Activated naive CD4-positive, alpha-beta T cell treated with anti-CD3 and anti-CD28 coated beads, Interleukin-2, amount 50 U/mL, for 24 hours (primary cell): ENCODE measurements around the gene SERINC5.

Experiments used
- H3K27ac Mint-ChIP-seq: one replicate; pipeline ENCODE4 v1.8.0; 2021; ENCODE audit warnings: mild to moderate bottlenecking, mixed read lengths
- H3K27me3 Mint-ChIP-seq: one replicate; pipeline ENCODE4 v1.8.0; 2021; ENCODE audit warnings: mixed read lengths
- H3K36me3 Mint-ChIP-seq: one replicate; pipeline ENCODE4 v1.8.0; 2021; ENCODE audit warnings: mixed read lengths
- H3K4me1 Mint-ChIP-seq: one replicate; pipeline ENCODE4 v1.8.0; 2021; ENCODE audit warnings: mixed read lengths
- H3K4me3 Mint-ChIP-seq: one replicate; pipeline ENCODE4 v1.8.0; 2021; ENCODE audit warnings: mild to moderate bottlenecking, mixed read lengths
- H3K9me3 Mint-ChIP-seq: one replicate; pipeline ENCODE4 v1.8.0; 2021; ENCODE audit warnings: mixed read lengths

The SERINC5 gene

GRCh38 chr5:80269991-80270438 is 14.2 kb upstream of the SERINC5 start:
- Mint-ChIP-seq H3K4me1 (peaks cover 57% of the 10 kb centered on the region), H3K27me3 (no peaks in the 10 kb centered on the region), H3K9me3 (no peaks in the 10 kb centered on the region), H3K27ac (peak overlapping the region; percentile 96), H3K4me3 (peak overlapping the region; percentile 64), H3K36me3 (no peaks in the 10 kb centered on the region)

GRCh38 chr5:80268916-80269315 is 13.1 kb upstream of the SERINC5 start:
- peak overlapping the region; percentile 70 for H3K4me3 Mint-ChIP-seq
- peak overlapping the region; percentile 99 for H3K27ac Mint-ChIP-seq
- no peaks in the 10 kb centered on the region for H3K9me3 Mint-ChIP-seq
- H3K27me3 Mint-ChIP-seq: no peaks in the 10 kb centered on the region
- H3K36me3 Mint-ChIP-seq: no peaks in the 10 kb centered on the region
- H3K4me1 Mint-ChIP-seq: peaks cover 63% of the 10 kb centered on the region

- Mint-ChIP-seq H3K9me3 (no peaks in the 10 kb centered on the region), H3K4me1 (peaks cover 52% of the 10 kb centered on the region), H3K36me3 (no peaks in the 10 kb centered on the region), H3K4me3 (no peak overlapping the region), H3K27ac (peak overlapping the region; percentile 25), H3K27me3 (no peaks in the 10 kb centered on the region)
Observed at GRCh38 chr5:80266566-80266965, 10.7 kb upstream of the SERINC5 start.

- H3K27me3 Mint-ChIP-seq: no peaks in the 10 kb centered on the region
- H3K4me1 Mint-ChIP-seq: peaks cover 18% of the 10 kb centered on the region
- no peaks in the 10 kb centered on the region for H3K9me3 Mint-ChIP-seq
- no peaks in the 10 kb centered on the region for H3K36me3 Mint-ChIP-seq
- H3K27ac Mint-ChIP-seq: no peak overlapping the region
- no peak overlapping the region for H3K4me3 Mint-ChIP-seq
Observed at GRCh38 chr5:80260461-80260860, 4.6 kb upstream of the SERINC5 start.

DNA sequence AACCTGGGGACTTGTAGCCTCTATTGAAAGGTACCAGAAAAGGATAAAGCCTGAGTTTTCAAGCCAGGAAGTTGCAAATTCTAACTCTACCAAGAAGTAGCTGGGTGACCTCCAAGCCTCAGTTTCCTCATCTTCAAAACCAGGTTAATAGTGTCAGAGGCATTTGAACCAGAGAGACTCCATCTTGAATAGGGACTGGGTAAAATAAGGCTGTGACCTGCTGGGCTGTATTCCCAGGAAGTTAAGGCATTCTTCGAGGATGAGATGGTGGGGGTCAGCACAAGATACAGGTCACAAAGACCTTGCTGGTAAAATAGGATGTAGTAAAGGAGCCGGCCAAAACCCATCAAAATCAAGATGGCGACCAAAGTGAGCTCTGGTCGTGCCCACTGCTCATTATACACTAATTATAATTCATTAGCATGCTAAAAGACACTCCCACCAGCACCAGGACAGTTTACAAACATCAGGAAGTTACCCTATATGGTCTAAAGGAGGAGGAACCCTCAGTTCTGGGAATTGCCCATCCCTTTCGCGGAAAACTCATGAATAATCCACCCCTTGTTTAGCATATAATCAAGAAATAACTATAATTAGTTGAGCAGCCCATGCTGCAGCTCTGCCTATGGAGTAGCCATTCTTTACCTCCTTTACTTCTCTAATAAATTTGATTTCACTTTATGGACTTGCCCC is 3.8 kb upstream of the SERINC5 start:
- H3K4me1 Mint-ChIP-seq: peaks cover 14% of the 10 kb centered on the region
- H3K4me3 Mint-ChIP-seq: no peak overlapping the region
- H3K36me3 Mint-ChIP-seq: no peaks in the 10 kb centered on the region
- H3K27ac Mint-ChIP-seq: no peak overlapping the region
- no peaks in the 10 kb centered on the region for H3K9me3 Mint-ChIP-seq
- H3K27me3 Mint-ChIP-seq: no peaks in the 10 kb centered on the region

DNA sequence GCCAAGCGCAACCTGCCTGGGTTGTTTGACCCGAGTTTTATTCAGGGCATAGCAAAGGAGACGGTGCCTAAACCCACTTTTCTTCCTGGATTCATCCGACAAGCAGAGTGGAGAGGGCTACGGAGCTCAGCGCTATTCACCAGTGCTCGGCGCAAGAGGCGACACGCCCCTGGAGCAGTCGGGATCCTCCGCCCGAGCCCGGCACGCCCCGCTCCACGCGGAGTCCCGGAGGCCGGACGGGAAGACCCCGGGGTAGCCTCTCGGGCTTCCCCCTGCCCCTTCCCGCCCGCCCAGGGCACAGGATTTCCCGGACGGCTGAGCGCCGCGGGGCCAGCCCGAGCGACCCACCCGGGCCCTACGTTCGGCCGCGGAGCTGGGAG is 427 bp downstream of the SERINC5 start:
- Mint-ChIP-seq H3K27me3 (no peaks in the 10 kb centered on the region), H3K4me1 (peaks cover 54% of the 10 kb centered on the region), H3K27ac (peak overlapping the region; percentile 64), H3K36me3 (peaks cover 2% of the 10 kb centered on the region), H3K4me3 (peak overlapping the region; percentile 94), H3K9me3 (no peaks in the 10 kb centered on the region)

DNA sequence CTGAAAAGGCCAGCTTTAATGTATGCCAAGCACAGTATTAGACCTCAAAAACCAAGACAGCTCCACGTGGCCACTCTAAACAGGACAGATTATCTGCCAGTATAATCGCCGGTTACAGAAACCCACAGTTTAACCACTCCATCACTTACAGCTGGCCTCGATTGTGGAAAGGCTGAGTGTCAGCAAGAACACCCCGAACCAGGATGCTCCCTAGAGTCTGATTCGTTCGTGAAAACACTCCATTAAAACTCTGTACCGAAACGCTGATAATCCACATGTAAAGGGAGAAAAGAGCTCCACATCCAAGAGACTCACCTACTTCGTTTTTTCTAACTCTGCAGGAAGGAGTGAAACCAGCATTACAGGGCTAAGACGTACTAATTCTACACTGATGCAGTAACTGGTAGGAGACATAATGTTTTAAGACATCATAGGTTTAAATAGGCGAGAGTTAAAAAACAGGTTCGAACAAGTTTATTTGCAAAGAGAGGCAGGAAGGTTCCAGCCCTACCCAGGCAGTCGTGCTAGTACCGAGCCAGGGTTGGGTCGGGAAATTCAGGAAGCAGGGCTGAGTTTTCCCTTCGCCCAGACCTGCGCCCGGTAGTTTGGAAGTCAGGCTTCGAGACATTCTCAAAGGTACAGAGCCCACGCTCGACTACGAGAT is 949 bp downstream of the SERINC5 start:
- H3K4me1 Mint-ChIP-seq: peaks cover 59% of the 10 kb centered on the region

GRCh38 chr5:80251636-80252035 is 4.2 kb downstream of the SERINC5 start:
- peaks cover 80% of the 10 kb centered on the region for H3K4me1 Mint-ChIP-seq

More for the DNA sequence above, 949 bp downstream of the SERINC5 start:
- peak overlapping the region; percentile 94 for H3K4me3 Mint-ChIP-seq
- H3K36me3 Mint-ChIP-seq: peaks cover 5% of the 10 kb centered on the region
- H3K27ac Mint-ChIP-seq: peak overlapping the region; percentile 95
- H3K27me3 Mint-ChIP-seq: no peaks in the 10 kb centered on the region
- no peaks in the 10 kb centered on the region for H3K9me3 Mint-ChIP-seq

DNA sequence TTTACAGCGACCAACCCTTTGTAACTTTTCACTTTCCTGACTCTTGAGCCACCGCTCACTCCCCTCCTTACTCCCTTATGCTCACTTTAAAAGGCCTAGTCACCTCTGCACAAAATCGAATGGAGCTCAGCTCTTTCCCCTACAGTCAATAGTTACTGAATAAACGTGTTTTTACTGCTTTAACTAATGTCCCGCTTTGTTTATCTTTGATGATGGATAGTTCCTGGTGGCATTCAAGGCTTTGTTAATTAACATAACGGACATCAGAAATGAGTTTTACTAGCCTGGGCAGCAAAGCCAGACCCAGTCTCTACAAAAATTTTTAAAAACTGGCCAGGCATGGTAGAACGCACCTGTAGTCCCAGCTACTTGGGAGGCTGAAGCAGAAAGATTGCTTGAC is 5.0 kb downstream of the SERINC5 start:
- Mint-ChIP-seq H3K27ac (peak overlapping the region; percentile 85), H3K4me3 (peak overlapping the region; percentile 15), H3K4me1 (peaks cover 88% of the 10 kb centered on the region), H3K36me3 (peaks cover 7% of the 10 kb centered on the region), H3K27me3 (no peaks in the 10 kb centered on the region), H3K9me3 (no peaks in the 10 kb centered on the region)

More at GRCh38 chr5:80251636-80252035, 4.2 kb downstream of the SERINC5 start:
- H3K27me3 Mint-ChIP-seq: no peaks in the 10 kb centered on the region
- peaks cover 7% of the 10 kb centered on the region for H3K36me3 Mint-ChIP-seq
- peak overlapping the region; percentile 94 for H3K4me3 Mint-ChIP-seq
- peak overlapping the region; percentile 85 for H3K27ac Mint-ChIP-seq
- no peaks in the 10 kb centered on the region for H3K9me3 Mint-ChIP-seq

DNA sequence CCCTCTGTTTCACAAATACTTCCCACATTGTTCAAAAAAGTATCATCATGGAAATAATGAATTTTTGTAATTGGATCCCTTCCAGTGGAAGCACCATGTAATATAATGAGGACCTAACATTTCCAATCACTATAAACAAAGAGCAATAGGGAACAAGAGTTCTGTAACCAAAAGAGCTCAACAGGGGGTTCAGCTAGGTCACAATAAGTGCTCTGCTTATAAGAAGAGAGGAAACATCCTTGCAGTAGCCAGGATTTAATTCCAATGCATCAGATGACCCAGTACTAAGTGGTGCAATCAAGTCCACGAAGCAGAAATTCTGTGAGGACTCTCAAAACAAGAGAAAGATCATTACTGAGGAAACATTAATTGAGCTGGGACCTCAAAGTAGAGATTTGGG is 5.9 kb downstream of the SERINC5 start:
- Mint-ChIP-seq H3K4me1 (peaks cover 93% of the 10 kb centered on the region), H3K36me3 (peaks cover 9% of the 10 kb centered on the region), H3K27me3 (no peaks in the 10 kb centered on the region), H3K4me3 (peak overlapping the region; percentile 59), H3K9me3 (no peaks in the 10 kb centered on the region), H3K27ac (peak overlapping the region; percentile 88)

- Mint-ChIP-seq H3K4me3 (peak overlapping the region; percentile 78), H3K27me3 (no peaks in the 10 kb centered on the region), H3K27ac (peak overlapping the region; percentile 87), H3K4me1 (peaks cover 81% of the 10 kb centered on the region), H3K36me3 (peaks cover 11% of the 10 kb centered on the region), H3K9me3 (no peaks in the 10 kb centered on the region)
Observed at GRCh38 chr5:80248378-80248777, 7.5 kb downstream of the SERINC5 start.

DNA sequence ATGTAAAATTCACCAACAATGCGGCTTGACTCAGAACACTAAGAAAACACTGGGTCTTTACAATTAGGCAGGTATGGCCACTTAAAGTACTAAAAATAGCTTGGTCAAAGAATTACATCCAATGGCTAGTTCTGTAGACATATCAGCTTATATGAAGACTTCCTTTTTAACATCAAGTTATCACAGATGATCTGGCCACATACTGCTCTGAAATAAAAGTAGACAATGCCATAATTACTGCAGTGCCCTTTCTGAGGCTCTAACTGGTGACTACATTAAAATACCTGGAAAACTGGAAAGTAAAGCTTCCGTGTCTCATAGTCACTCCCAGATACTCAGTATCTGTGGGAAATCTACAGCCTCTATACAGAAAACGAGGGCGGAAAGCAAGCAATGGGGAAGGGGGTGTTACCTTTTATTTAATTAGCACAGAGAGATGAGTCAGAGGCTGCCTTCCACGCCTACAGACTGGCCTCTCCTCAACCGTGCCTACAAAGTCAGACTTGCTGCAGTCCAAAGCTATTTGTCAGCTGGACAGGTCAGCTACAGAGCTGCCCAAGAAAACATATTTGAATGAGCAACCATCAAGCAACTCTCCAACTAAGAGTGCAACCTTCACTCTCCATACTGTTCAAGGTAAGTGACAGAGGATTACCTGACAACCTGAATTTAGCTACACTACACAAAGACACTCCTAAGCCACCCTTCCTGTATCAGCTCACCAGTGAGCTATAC is 8.7 kb downstream of the SERINC5 start:
- Mint-ChIP-seq H3K27ac (peak overlapping the region; percentile 87), H3K36me3 (peaks cover 17% of the 10 kb centered on the region), H3K4me1 (peaks cover 73% of the 10 kb centered on the region)

GRCh38 chr5:80246001-80246758 is 9.7 kb downstream of the SERINC5 start:
- Mint-ChIP-seq H3K36me3 (peaks cover 26% of the 10 kb centered on the region), H3K4me3 (peak overlapping the region; percentile 19), H3K9me3 (peaks cover 7% of the 10 kb centered on the region), H3K27me3 (no peaks in the 10 kb centered on the region), H3K4me1 (peaks cover 73% of the 10 kb centered on the region), H3K27ac (peak overlapping the region; percentile 84)

More for the DNA sequence above, 8.7 kb downstream of the SERINC5 start:
- no peaks in the 10 kb centered on the region for H3K9me3 Mint-ChIP-seq
- H3K27me3 Mint-ChIP-seq: no peaks in the 10 kb centered on the region
- peak overlapping the region; percentile 78 for H3K4me3 Mint-ChIP-seq

DNA sequence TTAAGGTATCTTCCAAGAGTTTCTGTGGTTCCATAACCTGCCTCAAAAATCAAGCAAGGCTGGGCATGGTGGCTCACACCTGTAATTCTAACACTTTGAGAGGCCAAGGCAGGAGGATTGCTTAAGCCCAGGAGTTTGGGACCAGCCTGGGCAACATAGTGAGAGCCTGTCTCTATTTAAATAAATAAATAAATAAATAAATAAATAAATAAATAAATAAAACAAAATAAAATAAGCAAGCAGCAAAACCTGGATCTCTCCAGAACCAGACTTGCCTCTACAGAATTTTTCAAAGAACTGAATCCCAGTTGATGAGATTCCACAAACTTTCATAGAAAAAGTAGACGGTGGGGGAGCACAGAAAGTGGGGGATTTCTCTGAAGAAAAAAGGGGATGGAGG is 12.3 kb downstream of the SERINC5 start:
- Mint-ChIP-seq H3K27me3 (no peaks in the 10 kb centered on the region), H3K4me3 (no peak overlapping the region), H3K36me3 (peaks cover 23% of the 10 kb centered on the region), H3K9me3 (peaks cover 7% of the 10 kb centered on the region), H3K27ac (no peak overlapping the region), H3K4me1 (peaks cover 77% of the 10 kb centered on the region)

DNA sequence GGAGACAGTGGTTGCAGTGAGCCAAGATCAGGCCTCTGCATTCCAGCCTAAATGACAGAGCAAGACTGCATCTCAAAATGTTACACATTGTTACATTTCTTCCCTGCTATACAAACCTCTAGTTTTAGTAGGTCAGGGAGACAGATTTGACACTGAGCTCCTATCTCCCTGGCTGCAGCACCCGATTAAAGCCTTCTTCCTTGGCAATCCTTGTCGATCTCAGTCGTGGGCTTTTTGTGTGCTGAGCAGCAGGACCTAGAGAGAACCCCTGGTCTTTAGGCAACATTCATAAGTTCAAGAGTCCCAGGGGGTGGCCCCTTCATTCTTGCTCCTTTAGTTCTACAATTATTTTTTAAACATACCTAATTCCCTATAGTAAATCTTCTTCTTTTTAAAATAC is 13.0 kb downstream of the SERINC5 start:
- Mint-ChIP-seq H3K36me3 (peaks cover 26% of the 10 kb centered on the region), H3K9me3 (peaks cover 7% of the 10 kb centered on the region), H3K4me1 (peaks cover 77% of the 10 kb centered on the region), H3K4me3 (no peak overlapping the region), H3K27me3 (no peaks in the 10 kb centered on the region), H3K27ac (no peak overlapping the region)
